Vagina (tissue), 2 donors: ENCODE results near the gene ATXN10. TPM values are rescaled to one million over a fixed set of nuclear protein-coding genes. Genes with fewer than 3 reads are reported as not detected.

Experiments
- DNase-seq, 2 donors: peaks; one replicate each; pipeline ENCODE4 v3.0.0-alpha.2; 2017; ENCODE audit errors: extremely low spot score in 2 of 2
- H3K27ac ChIP-seq: fragments of 200-600 bp; sonication (generic); one replicate; pipeline ENCODE4 v1.5.1; 2019
- H3K27me3 ChIP-seq: fragments of 200-600 bp; sonication (generic); one replicate; pipeline ENCODE4 v1.5.1; 2019
- H3K36me3 ChIP-seq, 2 donors: fragments of 200-600 bp; sonication (generic); one replicate each; pipeline ENCODE4 v1.5.1; 2017 to 2019
- H3K4me1 ChIP-seq: fragments of 200-600 bp; sonication (generic); one replicate; pipeline ENCODE4 v1.5.1; 2019
- H3K4me3 ChIP-seq, 2 donors: fragments of 200-600 bp; sonication (generic); 1 replicate in 1 of 2; 2 replicates in 1 of 2; pipeline ENCODE4 v1.5.1; 2016 to 2019
- H3K9me3 ChIP-seq: fragments of 200-600 bp; sonication (generic); one replicate; pipeline ENCODE4 v1.5.1; 2019
- CTCF ChIP-seq, 3 experiments: fragments of 450-650 bp in 2 of 3; fragments of 200-600 bp in 1 of 3; sonication (generic) in 1 of 3; IDR thresholded peaks; one replicate each; pipeline ENCODE4 v1.5.1; 2017 to 2019; ENCODE audit warnings: antibody characterized with exemption in 3 of 3, mild to moderate bottlenecking in 2 of 3, moderate library complexity in 2 of 3
- POLR2A ChIP-seq, 2 donors: fragments of 450-650 bp; IDR thresholded peaks; one replicate each; pipeline ENCODE4 v1.6.1; 2017; ENCODE audit warnings: antibody characterized with exemption in 2 of 2, mild to moderate bottlenecking in 2 of 2, moderate library complexity in 2 of 2
- POLR2AphosphoS5 ChIP-seq, 2 donors: sonication (generic); formaldehyde crosslinking; IDR thresholded peaks; one replicate each; pipeline ENCODE4 v1.9.0; 2017; ENCODE audit warnings: antibody characterized with exemption in 2 of 2, mild to moderate bottlenecking in 2 of 2, low read depth in 1 of 2; ENCODE audit not compliant: insufficient read depth in 1 of 2
- intact Hi-C: fragments of 100-400 bp; cut with DNase I; formaldehyde crosslinking; loops from one replicate; pipeline ENCODE4 v1.15.1; 2023
- total RNA-seq: library from RNA; depleted of rRNA; stranded (reverse); fragments of >200 nt; gene quantifications from one replicate; pipeline ENCODE4 v1.2.3, GENCODE V29; 2016

Gene ATXN10
- total RNA-seq, 1 donor from 2014 or later, result 116 TPM

- Histone ChIP-seq H3K9me3 (no peaks in the 10 kb centered on the region), H3K4me1 (no peaks in the 10 kb centered on the region), H3K4me3 (no peak overlapping the region), H3K36me3 (no peaks in the 10 kb centered on the region), H3K27me3 (no peaks in the 10 kb centered on the region), H3K27ac (no peak overlapping the region)
- no peak for DNase-seq
- TF ChIP-seq POLR2A (IDR thresholded peaks at IDR 0.05), result no peak
- no peak for TF ChIP-seq POLR2AphosphoS5 (IDR thresholded peaks at IDR 0.05; ENCODE audit: insufficient read depth in 1 of 2, low read depth in 1 of 2)
- no peak for TF ChIP-seq CTCF (IDR thresholded peaks at IDR 0.05)
- intact Hi-C loops, result no loop called here
Measured at GRCh38 chr22:45770506-45770905, 98.9 kb downstream of the ATXN10 start.

GRCh38 chr22:45771057-45771456 lies 99.4 kb downstream of the ATXN10 start:
- DNase-seq, result no peak
- Histone ChIP-seq H3K4me3 (no peak overlapping the region), H3K9me3 (no peaks in the 10 kb centered on the region), H3K36me3 (no peaks in the 10 kb centered on the region), H3K27ac (no peak overlapping the region), H3K4me1 (no peaks in the 10 kb centered on the region), H3K27me3 (no peaks in the 10 kb centered on the region)
- intact Hi-C loops, result no loop called here
- TF ChIP-seq CTCF (IDR thresholded peaks at IDR 0.05) (no peak), POLR2A (IDR thresholded peaks at IDR 0.05) (no peak), POLR2AphosphoS5 (IDR thresholded peaks at IDR 0.05; ENCODE audit: insufficient read depth in 1 of 2, low read depth in 1 of 2) (no peak)

GRCh38 chr22:45771711-45772110 lies 100.1 kb downstream of the ATXN10 start:
- H3K27me3 ChIP-seq, result no peaks in the 10 kb centered on the region
- no peak overlapping the region for H3K27ac ChIP-seq
- intact Hi-C loops, result no loop called here
- H3K4me3 ChIP-seq, result no peak overlapping the region
- TF ChIP-seq POLR2A (IDR thresholded peaks at IDR 0.05), result no peak
- TF ChIP-seq CTCF (IDR thresholded peaks at IDR 0.05), result no peak
- TF ChIP-seq POLR2AphosphoS5 (IDR thresholded peaks at IDR 0.05; ENCODE audit: insufficient read depth in 1 of 2, low read depth in 1 of 2), result no peak
- no peak for DNase-seq
- no peaks in the 10 kb centered on the region for H3K4me1 ChIP-seq
- H3K9me3 ChIP-seq, result no peaks in the 10 kb centered on the region
- H3K36me3 ChIP-seq, result no peaks in the 10 kb centered on the region

GRCh38 chr22:45772743-45773142 lies 101.1 kb downstream of the ATXN10 start:
- no peak for DNase-seq
- TF ChIP-seq CTCF (IDR thresholded peaks at IDR 0.05) (no peak), POLR2AphosphoS5 (IDR thresholded peaks at IDR 0.05; ENCODE audit: insufficient read depth in 1 of 2, low read depth in 1 of 2) (no peak), POLR2A (IDR thresholded peaks at IDR 0.05) (no peak)
- Histone ChIP-seq H3K9me3 (no peaks in the 10 kb centered on the region), H3K27me3 (no peaks in the 10 kb centered on the region), H3K4me1 (no peaks in the 10 kb centered on the region), H3K27ac (no peak overlapping the region), H3K36me3 (no peaks in the 10 kb centered on the region), H3K4me3 (no peak overlapping the region)
- intact Hi-C loops, result no loop called here

GRCh38 chr22:45774001-45774670 lies 102.5 kb downstream of the ATXN10 start:
- Histone ChIP-seq H3K27me3 (no peaks in the 10 kb centered on the region), H3K4me3 (no peak overlapping the region), H3K4me1 (no peaks in the 10 kb centered on the region), H3K27ac (no peak overlapping the region), H3K36me3 (no peaks in the 10 kb centered on the region), H3K9me3 (no peaks in the 10 kb centered on the region)
- intact Hi-C loops, result no loop called here
- no peak for DNase-seq
- TF ChIP-seq POLR2A (IDR thresholded peaks at IDR 0.05) (no peak), CTCF (IDR thresholded peaks at IDR 0.05) (no peak), POLR2AphosphoS5 (IDR thresholded peaks at IDR 0.05; ENCODE audit: insufficient read depth in 1 of 2, low read depth in 1 of 2) (no peak)
